Muscle of arm (tissue), 12 donors: ENCODE results near the gene MYH10. TPM values are rescaled to one million over a fixed set of nuclear protein-coding genes. Genes with fewer than 3 reads are reported as not detected.

Experiments
- DNase-seq: peaks from one replicate; pipeline ENCODE4 v3.0.0-alpha.2; 2013
- polyA plus RNA-seq, 12 donors: library from polyadenylated mRNA; unstranded; fragments of 120-200 nt; gene quantifications; one replicate each; pipeline ENCODE4 v1.2.1, GENCODE V29; 2013; ENCODE audit not compliant: insufficient read length in 12 of 12

Gene MYH10
- polyA plus RNA-seq, 12 donors, result 46.1 to 100 (median 61.5) TPM; not detected in 1

GRCh38 chr17:8650119-8650499 lies 19.6 kb upstream of the MYH10 start:
- no peak for DNase-seq

GRCh38 chr17:8649157-8650118 lies 18.9 kb upstream of the MYH10 start:
- DNase-seq, result peak; percentile 76

- no peak for DNase-seq
These were observed 17.4 kb upstream of the MYH10 start for GRCh38 chr17:8647956-8648355.

- DNase-seq, result no peak
These were observed 16.7 kb upstream of the MYH10 start for GRCh38 chr17:8647202-8647601.

- no peak for DNase-seq
These were observed 14.0 kb upstream of the MYH10 start for GRCh38 chr17:8644507-8644902.

GRCh38 chr17:8643855-8644506 lies 13.5 kb upstream of the MYH10 start:
- DNase-seq, result no peak

- DNase-seq, result no peak
These were observed 9.2 kb upstream of the MYH10 start for GRCh38 chr17:8639709-8640108.

- no peak for DNase-seq
These were observed 1.5 kb upstream of the MYH10 start for GRCh38 chr17:8632061-8632460.

- DNase-seq, result no peak
These were observed 991 bp upstream of the MYH10 start for GRCh38 chr17:8631554-8631877.

- DNase-seq, result peak; percentile 100
These were observed 453 bp upstream of the MYH10 start for GRCh38 chr17:8630802-8631553.

- DNase-seq, result no peak
These were observed 926 bp downstream of the MYH10 start for GRCh38 chr17:8629371-8630226.

GRCh38 chr17:8628609-8629169 lies 1.8 kb downstream of the MYH10 start:
- DNase-seq, result no peak

GRCh38 chr17:8628172-8628571 lies 2.4 kb downstream of the MYH10 start:
- DNase-seq, result no peak

GRCh38 chr17:8623591-8623990 lies 6.9 kb downstream of the MYH10 start:
- no peak for DNase-seq

GRCh38 chr17:8622191-8622590 lies 8.3 kb downstream of the MYH10 start:
- DNase-seq, result no peak

- DNase-seq, result no peak
These were observed 8.9 kb downstream of the MYH10 start for GRCh38 chr17:8621585-8621984.

- DNase-seq, result no peak
These were observed 11.2 kb downstream of the MYH10 start for GRCh38 chr17:8619294-8619693.

- no peak for DNase-seq
These were observed 11.7 kb downstream of the MYH10 start for GRCh38 chr17:8618825-8619224.

- DNase-seq, result no peak
These were observed 15.5 kb downstream of the MYH10 start for GRCh38 chr17:8614988-8615387.

- DNase-seq, result no peak
These were observed 18.8 kb downstream of the MYH10 start for GRCh38 chr17:8611619-8612298.

GRCh38 chr17:8611137-8611536 lies 19.4 kb downstream of the MYH10 start:
- peak; percentile 17 for DNase-seq
